HL-60 (cell line): ENCODE results near the gene RNF121.

ENCODE experiments used
- GABPA ChIP-seq: IDR thresholded peaks from 2 replicates; pipeline ENCODE4 v1.6.1; 2012; ENCODE audit warnings: low read depth
- POLR2AphosphoS5 ChIP-seq: IDR thresholded peaks from 2 replicates; pipeline ENCODE4 v1.6.1; 2012; ENCODE audit warnings: low read depth
- REST ChIP-seq: IDR thresholded peaks from 2 replicates; pipeline ENCODE4 v1.6.1; 2012; ENCODE audit warnings: low read depth; ENCODE audit not compliant: insufficient replicate concordance
- SPI1 ChIP-seq: IDR thresholded peaks from 2 replicates; pipeline ENCODE4 v1.6.1; 2012; ENCODE audit warnings: low read depth, mild to moderate bottlenecking, borderline replicate concordance
- TF ChIP-seq, protein P1 (sequence below): IDR thresholded peaks from one replicate; pipeline ENCODE4 v1.5.1; 2011; ENCODE audit warnings: low read length, control low read depth, inconsistent platforms; ENCODE audit not compliant: insufficient read depth

DNA sequence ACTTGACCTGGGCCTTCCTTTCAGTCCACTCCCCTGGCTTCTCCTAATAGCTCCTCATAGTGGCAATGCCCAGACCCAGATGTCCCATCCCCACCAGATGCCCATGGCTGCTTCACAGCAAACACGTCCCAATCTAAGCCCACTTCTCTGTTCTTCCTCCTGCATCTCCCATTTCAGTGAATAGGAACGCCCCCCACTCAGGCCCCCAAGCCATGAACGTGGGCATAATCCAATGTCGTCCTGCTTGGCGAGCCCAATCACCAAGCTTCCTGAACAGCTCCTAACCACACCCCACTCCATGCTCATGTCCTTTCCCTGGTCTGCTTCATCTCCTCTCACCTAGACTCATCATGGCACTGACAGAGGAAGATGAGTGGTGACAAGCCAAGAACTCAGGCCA is 78.7 kb downstream of the RNF121 start:
- TF ChIP-seq, protein P1, sequence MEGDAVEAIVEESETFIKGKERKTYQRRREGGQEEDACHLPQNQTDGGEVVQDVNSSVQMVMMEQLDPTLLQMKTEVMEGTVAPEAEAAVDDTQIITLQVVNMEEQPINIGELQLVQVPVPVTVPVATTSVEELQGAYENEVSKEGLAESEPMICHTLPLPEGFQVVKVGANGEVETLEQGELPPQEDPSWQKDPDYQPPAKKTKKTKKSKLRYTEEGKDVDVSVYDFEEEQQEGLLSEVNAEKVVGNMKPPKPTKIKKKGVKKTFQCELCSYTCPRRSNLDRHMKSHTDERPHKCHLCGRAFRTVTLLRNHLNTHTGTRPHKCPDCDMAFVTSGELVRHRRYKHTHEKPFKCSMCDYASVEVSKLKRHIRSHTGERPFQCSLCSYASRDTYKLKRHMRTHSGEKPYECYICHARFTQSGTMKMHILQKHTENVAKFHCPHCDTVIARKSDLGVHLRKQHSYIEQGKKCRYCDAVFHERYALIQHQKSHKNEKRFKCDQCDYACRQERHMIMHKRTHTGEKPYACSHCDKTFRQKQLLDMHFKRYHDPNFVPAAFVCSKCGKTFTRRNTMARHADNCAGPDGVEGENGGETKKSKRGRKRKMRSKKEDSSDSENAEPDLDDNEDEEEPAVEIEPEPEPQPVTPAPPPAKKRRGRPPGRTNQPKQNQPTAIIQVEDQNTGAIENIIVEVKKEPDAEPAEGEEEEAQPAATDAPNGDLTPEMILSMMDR: no peak
- TF ChIP-seq REST (no peak), POLR2AphosphoS5 (no peak), GABPA (no peak), SPI1 (no peak)
